HG03439 (cell line): ENCODE results near the gene MIEF2.

Experiments
- ATAC-seq: cut with Tn5 transposase; IDR thresholded peaks from one replicate; pipeline ENCODE4 v1.9.1; 2021; ENCODE audit warnings: mild to moderate bottlenecking, moderate library complexity; ENCODE audit not compliant: unreplicated experiment

Gene MIEF2

DNA sequence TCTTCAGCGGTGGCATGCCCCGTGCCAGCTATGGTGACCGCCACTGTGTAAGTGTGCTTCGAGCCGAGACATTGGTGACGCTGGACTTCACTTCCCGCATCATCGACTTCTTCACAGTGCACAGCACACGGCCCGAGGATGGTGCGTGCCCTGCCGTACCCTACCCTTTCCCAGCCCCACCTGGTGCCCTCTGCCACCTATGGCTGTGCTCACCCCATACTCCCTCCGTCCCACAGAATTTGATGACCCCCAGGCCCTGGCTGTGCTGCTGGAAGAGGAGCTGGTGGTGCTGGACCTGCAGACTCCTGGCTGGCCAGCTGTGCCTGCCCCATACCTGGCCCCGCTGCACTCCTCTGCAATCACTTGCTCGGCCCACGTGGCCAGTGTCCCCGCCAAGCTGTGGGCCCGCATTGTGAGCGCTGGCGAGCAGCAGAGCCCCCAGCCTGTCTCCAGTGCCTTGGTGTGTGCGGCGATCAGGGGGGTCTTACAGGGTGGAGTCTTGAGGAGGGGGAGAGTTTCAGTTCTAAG is 25.5 kb upstream of the MIEF2 start:
- no peak for ATAC-seq

DNA sequence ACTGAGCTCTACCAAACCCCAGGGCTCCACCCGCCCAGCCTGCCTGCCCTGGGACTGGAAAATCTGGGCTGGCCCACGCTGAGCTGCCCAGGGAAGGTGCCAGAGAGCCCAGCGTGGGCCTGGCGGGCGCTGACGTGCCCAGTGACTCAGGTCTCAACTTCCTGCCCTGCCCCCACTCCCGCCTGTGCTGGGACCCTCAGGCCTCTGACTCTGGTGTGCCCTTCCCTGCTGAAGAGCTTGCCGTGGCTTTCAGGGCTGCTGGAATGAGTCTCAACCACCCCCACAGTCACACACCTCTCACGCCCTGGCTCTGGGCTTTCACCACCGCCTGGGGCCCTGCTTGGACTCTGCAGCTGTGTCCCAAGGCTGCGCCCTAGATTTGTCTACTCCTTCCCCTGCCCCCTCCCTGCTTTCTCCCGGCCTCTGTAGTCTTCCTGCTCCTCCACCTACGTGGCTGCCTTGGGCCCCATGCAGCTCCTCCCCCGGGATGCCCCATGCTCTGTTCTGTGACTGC is 24.7 kb upstream of the MIEF2 start:
- ATAC-seq: no peak

DNA sequence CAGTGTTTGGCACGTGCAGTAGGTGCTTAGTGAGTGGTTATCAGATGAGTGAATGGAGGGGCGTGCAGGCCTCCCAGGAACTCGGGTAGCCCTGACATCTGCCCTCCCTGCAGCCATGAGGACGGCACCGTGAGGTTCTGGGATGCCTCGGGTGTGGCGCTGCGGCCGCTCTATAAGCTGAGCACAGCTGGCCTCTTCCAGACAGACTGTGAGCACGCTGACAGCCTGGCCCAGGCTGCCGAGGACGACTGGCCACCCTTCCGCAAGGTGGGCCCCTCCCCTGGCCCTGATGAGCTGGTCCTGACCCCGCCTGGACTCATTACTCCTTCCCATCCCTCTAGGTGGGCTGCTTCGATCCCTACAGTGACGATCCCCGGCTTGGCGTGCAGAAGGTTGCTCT is 24.0 kb upstream of the MIEF2 start:
- no peak for ATAC-seq

DNA sequence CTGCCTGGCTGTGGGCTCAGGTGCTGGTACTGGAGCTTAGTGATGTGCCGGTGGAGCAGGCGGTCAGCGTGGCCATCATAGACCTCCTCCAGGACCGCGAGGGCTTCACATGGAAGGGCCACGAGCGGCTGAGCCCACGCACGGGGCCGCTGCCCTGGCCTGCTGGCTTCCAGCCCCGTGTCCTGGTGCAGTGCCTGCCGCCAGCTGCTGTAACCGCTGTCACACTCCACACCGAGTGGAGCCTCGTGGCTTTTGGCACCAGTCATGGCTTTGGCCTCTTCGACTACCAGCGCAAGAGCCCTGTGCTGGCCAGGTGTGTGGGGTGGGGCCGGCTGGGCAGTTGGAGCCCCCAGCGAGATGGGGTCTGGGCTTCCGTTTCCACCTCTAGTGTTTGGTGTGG is 23.0 kb upstream of the MIEF2 start:
- no peak for ATAC-seq

DNA sequence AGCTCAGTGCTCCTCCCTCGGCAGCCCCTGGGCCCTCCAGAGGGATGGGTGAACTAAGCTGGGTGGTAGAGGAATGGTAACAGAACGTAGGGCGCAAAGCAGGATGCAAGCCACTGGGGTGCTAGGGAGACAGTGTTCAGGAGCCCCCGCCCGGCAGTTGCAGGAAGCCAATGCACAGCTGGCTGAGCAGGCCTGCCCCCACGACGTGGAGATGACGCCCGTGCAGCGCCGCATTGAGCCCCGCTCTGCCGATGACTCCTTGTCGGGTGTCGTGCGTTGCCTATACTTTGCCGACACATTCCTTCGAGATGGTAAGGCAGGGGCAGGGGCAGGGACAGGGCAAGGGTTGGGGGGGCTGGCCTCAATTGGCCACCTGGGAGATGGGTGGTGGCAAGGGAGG is 22.2 kb upstream of the MIEF2 start:
- no peak for ATAC-seq

DNA sequence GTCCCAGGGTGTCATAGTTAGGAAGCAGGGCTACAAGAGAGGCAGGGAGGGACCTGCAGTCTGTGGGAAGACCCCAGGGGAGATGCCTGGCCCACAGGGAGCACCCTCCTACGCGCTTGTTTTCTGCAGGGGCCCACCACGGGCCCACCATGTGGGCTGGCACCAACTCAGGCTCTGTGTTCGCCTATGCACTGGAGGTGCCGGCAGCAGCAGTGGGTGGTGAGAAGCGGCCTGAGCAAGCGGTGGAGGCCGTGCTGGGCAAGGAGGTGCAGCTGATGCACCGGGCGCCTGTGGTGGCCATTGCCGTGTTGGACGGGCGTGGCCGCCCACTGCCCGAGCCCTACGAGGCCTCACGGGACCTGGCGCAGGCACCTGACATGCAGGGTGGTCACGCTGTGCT is 20.0 kb upstream of the MIEF2 start:
- no peak for ATAC-seq

DNA sequence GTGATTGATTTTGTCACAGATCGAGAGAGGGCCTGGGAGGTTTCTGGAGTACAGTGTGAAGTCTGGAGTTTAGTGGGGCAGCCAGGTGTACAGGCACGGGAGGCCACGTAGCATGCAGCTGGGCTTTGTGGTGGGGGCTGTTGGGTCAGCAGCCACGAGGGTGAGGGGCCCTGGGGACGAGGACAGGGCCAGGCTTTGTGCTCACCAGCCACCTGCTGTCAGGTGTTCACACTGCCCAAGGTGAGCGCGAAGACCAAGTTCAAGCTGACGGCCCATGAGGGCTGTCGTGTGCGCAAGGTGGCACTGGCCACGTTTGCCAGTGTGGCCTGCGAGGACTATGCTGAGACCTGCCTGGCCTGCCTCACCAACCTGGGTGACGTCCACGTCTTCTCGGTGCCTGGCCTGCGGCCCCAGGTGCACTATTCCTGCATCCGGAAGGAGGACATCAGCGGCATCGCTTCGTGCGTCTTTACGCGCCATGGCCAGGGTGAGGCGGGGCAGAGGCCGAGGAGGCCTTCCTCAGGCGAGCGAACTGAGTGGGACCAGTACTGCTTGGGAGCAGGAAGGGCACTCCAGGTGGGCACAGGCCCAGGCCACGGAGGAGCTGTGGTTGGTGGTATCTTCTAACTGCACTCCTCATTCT is 19.1 kb upstream of the MIEF2 start:
- no peak for ATAC-seq

DNA sequence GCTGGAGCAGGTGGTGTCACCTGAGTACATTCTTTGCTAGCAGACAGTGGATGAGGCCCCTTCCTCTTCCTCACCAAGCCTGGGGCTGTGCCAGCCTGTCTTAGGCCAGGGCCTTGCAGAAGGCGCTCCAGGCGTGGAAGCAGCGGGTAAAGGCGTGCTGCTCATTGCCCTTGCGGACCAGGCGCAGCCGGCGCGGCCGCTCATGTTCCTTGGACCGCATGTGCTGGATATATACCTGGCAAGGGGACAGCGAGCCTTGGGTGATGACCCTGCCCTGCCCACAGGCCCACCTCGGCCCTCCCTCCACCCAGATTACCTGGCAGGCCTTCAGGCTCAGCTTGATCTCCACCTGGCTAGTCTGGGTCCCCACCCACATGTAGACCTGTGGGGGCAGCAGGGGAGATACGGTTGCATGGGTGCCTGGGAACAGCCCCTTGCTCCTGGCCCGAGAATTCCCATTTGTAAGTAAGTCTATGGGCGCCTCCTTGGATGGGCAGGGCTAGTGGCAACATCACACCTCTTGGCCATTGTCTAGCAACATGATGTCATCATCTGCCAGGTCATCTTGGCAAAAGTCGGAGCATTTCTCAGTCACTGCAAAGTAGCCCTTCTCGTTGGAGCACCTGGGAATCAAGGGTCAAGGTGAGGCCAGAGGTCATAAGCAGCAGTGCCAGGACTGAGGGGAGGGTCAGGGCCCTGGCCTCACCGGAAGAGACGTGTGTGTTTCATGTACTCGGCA is 15.3 kb upstream of the MIEF2 start:
- no peak for ATAC-seq

DNA sequence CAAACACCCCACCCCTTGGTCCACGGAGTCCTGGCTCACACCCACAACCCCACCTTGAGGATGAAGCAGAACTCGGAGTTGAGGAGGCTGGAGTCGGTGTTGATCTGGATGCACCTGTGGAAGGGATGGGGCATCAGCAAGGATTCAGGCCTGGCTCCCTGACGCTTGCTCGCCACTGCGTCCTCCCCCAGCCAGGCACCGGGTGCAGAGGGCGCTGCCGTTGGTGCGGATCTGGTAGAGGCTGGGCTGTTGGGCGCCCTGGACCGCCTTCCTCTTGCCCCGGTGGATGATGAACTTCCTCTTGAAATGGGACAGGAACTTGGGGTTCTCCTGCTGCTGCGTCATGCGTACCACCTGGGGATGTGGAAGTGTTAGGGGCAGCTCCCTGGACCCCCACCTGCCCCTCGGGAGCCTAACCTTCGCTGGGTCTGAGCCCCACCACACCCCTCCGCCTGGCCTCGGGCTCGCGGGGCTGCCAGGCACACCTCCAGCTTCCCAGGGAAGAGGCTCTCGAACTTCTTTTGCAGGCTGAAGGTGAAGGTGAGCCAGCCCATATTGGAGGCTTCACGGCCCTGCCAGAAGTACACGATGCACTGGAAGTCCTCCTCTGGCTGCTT is 14.2 kb upstream of the MIEF2 start:
- no peak for ATAC-seq

DNA sequence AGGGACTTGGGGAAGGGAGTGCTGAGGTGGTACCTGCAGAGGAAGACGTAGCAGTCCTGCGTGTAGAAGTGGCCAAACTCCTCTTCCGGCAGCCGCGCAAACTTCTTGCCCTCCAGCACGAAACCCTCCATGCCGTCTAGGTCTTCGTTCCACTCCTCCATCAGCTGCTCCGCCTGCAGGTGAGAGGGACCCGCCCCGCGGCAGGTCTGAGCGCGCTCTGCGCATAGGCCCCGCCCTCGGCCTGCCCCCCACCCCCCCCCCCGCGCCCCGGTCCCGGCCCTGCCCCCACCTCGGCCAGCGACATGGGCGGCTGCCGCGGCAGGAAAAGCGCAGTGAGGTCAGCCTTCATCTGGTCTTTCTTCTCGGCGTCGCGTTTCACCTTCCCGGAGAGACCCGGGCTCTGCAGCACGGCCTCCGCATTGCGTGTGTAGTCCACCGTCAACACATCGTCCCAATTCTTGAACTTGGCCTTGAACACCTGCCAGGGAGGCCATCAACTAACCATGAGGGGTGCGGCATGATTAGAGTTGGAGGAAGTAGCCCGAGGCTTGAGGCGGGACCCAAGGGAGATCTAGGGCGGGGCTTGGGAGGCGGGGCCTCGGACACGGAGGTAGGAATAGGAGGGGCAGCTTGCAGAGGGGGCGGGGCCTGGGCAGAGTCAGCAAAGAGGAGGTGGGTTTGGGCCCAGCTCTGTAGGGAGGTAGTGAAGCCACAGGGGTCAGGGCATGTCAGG is 13.4 kb upstream of the MIEF2 start:
- no peak for ATAC-seq

DNA sequence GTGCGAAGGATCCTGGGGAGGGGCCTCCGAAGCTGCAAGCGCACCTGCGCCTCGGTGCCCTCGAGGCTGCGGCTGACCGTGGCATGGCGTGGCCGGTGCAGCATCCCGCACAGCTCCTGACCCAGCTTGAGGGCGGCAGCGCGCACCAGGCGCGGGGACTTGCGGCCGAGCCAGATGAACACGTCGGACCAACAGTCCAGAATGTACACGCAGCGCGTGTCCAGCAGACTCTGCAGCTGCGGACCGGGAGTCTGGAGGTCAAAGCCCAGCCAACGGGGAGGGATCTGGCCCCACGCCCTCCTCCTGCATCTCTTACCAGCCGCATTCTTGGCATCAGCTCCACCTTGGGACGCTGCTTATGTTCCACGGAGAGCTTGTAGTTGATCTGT is 12.9 kb upstream of the MIEF2 start:
- no peak for ATAC-seq

DNA sequence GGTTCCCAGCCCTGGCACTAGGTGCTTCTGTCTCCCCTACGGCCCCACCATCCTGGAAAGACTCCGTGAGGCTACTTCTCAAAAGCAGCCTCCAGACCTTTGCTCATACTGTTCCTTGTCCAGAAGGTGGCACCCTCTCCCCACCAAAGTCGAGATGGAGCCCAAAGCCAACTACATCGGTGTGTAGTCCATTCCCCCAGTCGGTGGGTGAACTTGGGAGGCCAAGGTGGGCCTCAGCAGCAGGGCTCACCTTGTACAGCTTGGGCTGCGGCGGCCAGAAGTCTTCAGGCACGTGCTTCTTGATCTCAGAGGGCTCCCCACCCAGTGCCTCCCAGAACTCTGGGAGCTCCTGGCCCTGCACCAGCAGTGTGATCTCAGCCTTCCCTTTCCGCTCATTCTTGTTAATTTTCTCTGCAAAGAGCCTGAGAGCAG is 12.1 kb upstream of the MIEF2 start:
- ATAC-seq: no peak

DNA sequence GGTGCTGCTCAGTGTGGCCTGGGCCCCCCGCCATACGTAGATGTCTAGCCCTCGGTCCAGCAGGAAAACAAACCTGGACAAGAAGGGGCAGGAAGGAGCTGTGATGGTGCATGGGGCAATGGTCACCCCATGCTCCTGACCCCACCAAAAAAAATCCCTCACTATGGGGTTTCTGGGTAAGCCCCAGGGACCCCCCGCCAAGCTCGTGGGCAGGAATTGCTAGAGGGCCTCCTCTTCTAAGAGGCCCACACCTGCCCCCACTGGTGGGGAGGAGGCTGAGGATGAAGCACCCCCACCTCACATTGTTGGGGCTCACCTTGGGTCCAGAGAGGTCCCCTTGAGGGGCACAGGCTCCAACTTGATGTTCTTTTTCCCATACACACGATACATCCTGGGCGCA is 11.7 kb upstream of the MIEF2 start:
- ATAC-seq: no peak

DNA sequence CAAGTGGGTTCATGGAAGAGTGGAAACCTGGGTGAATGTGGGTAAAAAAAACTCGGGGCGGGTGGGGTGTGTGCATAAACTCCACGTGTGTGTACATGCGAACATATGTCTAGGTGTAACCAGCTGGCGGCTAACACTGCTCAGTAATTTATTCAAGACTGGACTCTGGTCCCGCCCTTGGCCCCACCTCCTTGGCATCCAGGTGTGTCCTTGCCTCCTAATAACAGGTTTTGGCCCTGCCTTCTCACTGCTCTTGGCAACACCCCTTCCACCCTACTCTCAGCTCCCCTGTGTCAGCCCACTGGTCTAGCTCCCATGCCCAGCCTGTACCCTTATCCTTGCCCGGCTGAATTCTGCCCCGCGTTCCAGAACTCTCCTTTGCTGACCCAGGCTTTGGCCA is 10.2 kb upstream of the MIEF2 start:
- no peak for ATAC-seq

DNA sequence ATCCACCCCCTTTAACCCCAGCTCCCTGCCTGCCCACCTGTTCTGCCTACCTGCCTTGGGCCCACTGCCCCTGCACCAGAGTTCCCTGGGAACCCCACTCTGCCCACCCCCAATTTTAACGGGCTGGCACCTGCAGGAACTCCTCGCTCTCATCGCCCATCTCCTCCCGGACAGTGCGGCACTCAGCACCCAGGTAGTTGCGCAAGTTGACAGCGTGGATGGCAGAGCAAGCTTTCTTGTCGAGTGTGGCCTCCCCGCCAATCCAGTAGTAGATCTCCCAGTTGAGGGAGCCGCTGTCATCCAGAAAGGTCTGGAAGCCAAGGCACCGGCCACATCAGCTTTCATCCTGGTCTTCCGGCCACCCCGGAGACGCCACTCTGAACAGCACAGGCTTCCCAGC is 9.8 kb upstream of the MIEF2 start:
- no peak for ATAC-seq

DNA sequence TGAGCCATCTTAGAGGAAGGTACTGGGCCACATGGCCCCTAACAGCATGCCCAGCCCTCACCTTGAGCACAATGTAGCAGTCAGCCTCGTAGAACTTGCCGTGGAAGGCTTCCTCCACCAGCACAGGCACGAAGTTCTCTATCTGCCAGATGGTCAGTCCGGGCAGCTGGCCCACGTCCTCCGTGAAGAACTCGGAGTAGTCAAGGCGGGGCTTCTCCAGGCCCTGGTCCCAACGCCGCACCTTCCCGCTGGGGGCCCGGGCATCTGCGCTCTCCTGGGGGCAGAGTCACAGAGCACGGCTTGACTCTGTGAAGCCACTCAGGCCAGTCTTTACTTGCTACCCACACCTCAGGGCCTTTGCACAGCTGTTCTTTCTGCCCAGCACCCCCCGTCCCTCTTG is 9.3 kb upstream of the MIEF2 start:
- ATAC-seq: no peak

DNA sequence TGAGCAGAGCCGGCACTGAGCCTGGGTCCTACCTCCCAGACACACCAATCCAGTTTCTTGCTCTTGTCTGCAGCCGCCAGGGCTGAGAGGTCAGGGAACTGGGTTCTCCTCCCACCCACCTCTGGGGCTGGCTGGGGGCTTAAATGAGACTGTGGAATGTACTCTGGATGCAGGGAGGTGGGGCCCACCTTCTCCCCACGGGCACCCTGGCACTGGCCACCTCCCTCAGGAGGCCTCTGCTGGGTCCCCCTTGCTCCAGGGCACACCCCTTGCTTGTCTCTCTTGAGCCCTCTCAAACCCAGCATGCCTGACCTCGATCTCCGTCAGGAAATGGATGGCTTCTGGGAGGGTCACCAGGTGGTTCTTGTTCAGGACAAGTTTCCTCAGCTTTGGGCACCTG is 8.3 kb upstream of the MIEF2 start:
- no peak for ATAC-seq

DNA sequence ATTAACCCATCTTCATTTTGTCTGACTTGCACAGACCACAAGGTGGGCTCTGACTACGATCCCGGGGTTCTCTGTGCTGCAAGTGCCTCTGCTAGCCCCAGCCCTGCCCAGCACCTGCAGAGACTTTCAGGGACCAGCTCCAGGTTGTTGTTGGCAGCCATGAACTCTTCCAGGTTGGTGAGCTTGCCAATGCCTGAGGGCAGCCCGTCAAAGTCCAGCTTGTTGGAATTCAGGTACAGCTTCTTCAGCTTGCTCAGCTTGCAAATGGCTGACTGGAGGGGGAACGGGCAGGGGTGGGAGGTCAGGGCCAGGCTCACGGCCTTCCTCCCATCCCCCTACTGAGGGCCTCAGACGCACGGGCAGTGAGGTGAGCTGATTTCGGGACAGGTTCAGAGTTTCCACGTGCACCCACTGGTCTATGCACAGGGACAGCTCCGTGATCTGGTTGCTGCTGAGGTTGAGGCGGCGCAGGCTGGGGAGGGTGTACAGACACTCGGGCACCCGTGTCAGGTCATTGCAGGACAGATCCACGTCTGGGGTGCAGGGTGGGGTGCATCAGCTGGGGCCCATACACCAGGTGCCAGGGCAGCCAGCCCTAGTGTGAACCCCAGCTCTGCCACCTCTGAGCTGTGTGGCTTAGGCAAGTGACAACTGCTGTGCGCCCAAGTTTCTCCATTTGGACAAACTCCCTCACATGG is 7.1 kb upstream of the MIEF2 start:
- ATAC-seq: no peak

DNA sequence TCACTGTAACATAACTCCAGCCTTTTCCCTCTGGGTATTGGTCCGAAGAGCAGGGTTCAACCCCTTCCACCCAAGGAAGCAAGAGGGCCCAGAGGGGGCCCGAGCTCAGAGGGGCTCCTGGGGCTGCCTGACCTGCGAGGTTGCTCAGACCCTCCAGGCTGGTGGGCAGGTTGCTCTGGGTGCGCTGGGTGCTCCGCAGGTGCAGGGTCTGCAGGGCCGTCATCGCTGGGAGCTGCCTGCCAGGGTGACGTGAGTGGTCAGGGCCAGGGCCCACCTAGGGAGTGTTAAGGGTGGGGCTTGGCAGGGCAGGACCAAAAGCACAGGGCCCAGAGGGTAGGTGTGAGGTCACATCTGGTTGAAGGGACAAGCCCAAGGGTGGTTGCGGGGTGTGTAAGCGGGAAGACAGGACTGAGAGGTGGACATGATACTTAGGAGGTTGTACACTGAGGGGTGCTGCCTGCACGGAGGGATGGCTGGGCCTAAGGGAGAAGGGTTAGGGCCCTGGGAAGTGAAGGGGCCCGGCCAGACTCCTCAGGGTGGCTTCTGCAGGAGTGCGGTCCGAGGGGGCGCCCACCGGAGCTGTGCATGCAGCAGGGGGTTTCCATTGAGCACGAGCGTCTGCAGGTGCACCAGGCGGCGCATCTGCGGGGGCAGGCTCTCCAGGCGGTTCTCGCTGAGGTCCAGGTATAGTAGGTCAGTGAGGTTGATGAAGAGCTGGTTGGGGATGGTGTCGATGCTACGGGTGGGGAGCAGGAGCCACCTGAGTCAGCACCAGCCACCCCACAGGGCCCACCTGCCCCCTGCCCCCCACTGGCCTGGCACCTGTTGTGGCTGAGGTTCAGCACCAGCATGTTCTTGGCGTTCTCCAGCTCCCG is 6.3 kb upstream of the MIEF2 start:
- no peak for ATAC-seq
